K562 (cell line): Measurements from ENCODE around the gene MT1A. TPM values are rescaled to one million over a fixed set of nuclear protein-coding genes. Genes with fewer than 3 reads are reported as not detected.

Source experiments
- FOS ChIP-seq: IDR thresholded peaks from 3 replicates; pipeline ENCODE4 v1.6.1; 2011; ENCODE audit not compliant: insufficient read length; ENCODE audit errors: extremely low read depth
- GABPA ChIP-seq: fragments of 200-800 bp; sonication (Bioruptor generic); conservative IDR thresholded peaks from 2 replicates; pipeline ENCODE4 v1.6.1; 2016; ENCODE audit warnings: low read depth, missing genetic modification characterization, missing compliant biosample characterization
- GATAD2B ChIP-seq: fragments of 450-650 bp; IDR thresholded peaks from 2 replicates; pipeline ENCODE4 v1.6.1; 2017; ENCODE audit warnings: mild to moderate bottlenecking, borderline replicate concordance
- HDAC2 ChIP-seq: fragments of 450-650 bp; IDR thresholded peaks from 2 replicates; pipeline ENCODE4 v1.6.1; 2016; ENCODE audit warnings: mild to moderate bottlenecking
- HNRNPLL ChIP-seq: fragments of 200-400 bp; formaldehyde crosslinking; IDR thresholded peaks from 2 replicates; pipeline ENCODE4 v1.6.1; 2017; ENCODE audit warnings: low read length, low read depth, mild to moderate bottlenecking; ENCODE audit not compliant: poor library complexity, severe bottlenecking
- NRF1 ChIP-seq, 2 experiments: fragments of 450-650 bp; IDR thresholded peaks in 1 of 2; conservative IDR thresholded peaks in 1 of 2; 2 replicates each; pipeline ENCODE4 v1.6.1; 2014; ENCODE audit warnings: mild to moderate bottlenecking in 2 of 2
- NUFIP1 ChIP-seq: fragments of 450-650 bp; IDR thresholded peaks from 2 replicates; pipeline ENCODE4 v1.6.1; 2018; ENCODE audit not compliant: partially characterized antibody
- PCBP1 ChIP-seq: fragments of 200-400 bp; formaldehyde crosslinking; IDR thresholded peaks from 2 replicates; pipeline ENCODE4 v1.6.1; 2018; ENCODE audit warnings: mild to moderate bottlenecking, low read depth, low read length; ENCODE audit not compliant: poor library complexity, severe bottlenecking
- POLR3G ChIP-seq: IDR thresholded peaks from 2 replicates; pipeline ENCODE4 v1.6.1; 2011; ENCODE audit not compliant: insufficient read length, insufficient replicate concordance; ENCODE audit errors: extremely low read depth
- SAFB2 ChIP-seq: fragments of 200-400 bp; formaldehyde crosslinking; IDR thresholded peaks from 2 replicates; pipeline ENCODE4 v1.6.1; 2018; ENCODE audit warnings: borderline replicate concordance, low read length, low read depth, moderate library complexity; ENCODE audit not compliant: severe bottlenecking
- SMAD4 ChIP-seq: fragments of 250-450 bp; sonication (Bioruptor Pico); conservative IDR thresholded peaks from 2 replicates; pipeline ENCODE4 v1.8.0; 2021; ENCODE audit warnings: inconsistent platforms, mild to moderate bottlenecking, moderate library complexity
- SPI1 ChIP-seq: IDR thresholded peaks from 2 replicates; pipeline ENCODE4 v1.6.1; 2011; ENCODE audit warnings: low read depth, low read length, control low read depth, borderline replicate concordance
- STAT5A ChIP-seq: IDR thresholded peaks from 2 replicates; pipeline ENCODE4 v1.6.1; 2012; ENCODE audit warnings: low read length, inconsistent platforms, borderline replicate concordance
- TCF7 ChIP-seq: sonication (generic); IDR thresholded peaks from 2 replicates; pipeline ENCODE4 v1.6.1; 2016; ENCODE audit warnings: antibody characterized with exemption, borderline replicate concordance
- U2AF1 ChIP-seq: fragments of 200-400 bp; formaldehyde crosslinking; optimal IDR thresholded peaks from 2 replicates; pipeline ENCODE3; 2017; ENCODE audit warnings: mild to moderate bottlenecking, low read depth, low read length, moderate library complexity
- XRCC4 ChIP-seq: IDR thresholded peaks from one replicate; pipeline ENCODE4 v1.6.1; 2011; ENCODE audit not compliant: insufficient read depth, insufficient read length; ENCODE audit errors: extremely low read depth
- ZBTB9 ChIP-seq: fragments of 450-650 bp; formaldehyde crosslinking; IDR thresholded peaks from 2 replicates; pipeline ENCODE4 v1.4.0; 2020; ENCODE audit warnings: mild to moderate bottlenecking, moderate library complexity
- ZNF232 ChIP-seq: sonication (generic); formaldehyde crosslinking; IDR thresholded peaks from 2 replicates; pipeline ENCODE4 v1.8.0; 2022; ENCODE audit warnings: mild to moderate bottlenecking, missing genetic modification reagents
- ZNF347 ChIP-seq: fragments of 450-650 bp; formaldehyde crosslinking; IDR thresholded peaks from 2 replicates; pipeline ENCODE4 v1.4.0; 2020; ENCODE audit warnings: low read depth, mild to moderate bottlenecking, moderate library complexity
- ZNF57 ChIP-seq: fragments of 450-650 bp; formaldehyde crosslinking; IDR thresholded peaks from 2 replicates; pipeline ENCODE4 v1.4.0; 2020; ENCODE audit warnings: mild to moderate bottlenecking, moderate library complexity
- ZNF586 ChIP-seq: fragments of 450-650 bp; formaldehyde crosslinking; conservative IDR thresholded peaks from 2 replicates; pipeline ENCODE4 v1.4.0; 2020; ENCODE audit warnings: mild to moderate bottlenecking, moderate library complexity
- ZNF778 ChIP-seq: fragments of 450-650 bp; formaldehyde crosslinking; IDR thresholded peaks from 2 replicates; pipeline ENCODE4 v1.4.0; 2020; ENCODE audit warnings: mild to moderate bottlenecking, moderate library complexity
- polyA plus RNA-seq, 8 experiments: library from polyadenylated mRNA; depleted of rRNA in 4 of 8; stranded (reverse) in 5 of 8; unstranded in 3 of 8; fragments of >200 nt; fragmentation: Nextera tagmentation in 2 of 8; fragmentation: Illumina TruSeq in 1 of 8; extraction: Ambion mirVana in 2 of 8; extraction: Trizol in 1 of 8; gene quantifications; 2 replicates each; pipeline versions ENCODE4 v1.2.1 to v1.2.3, GENCODE V29; 2011 to 2014; ENCODE audit warnings: inconsistent platforms in 1 of 8, missing spikeins in 1 of 8
- total RNA-seq, 7 experiments: library from RNA; depleted of rRNA in 6 of 7; stranded (reverse); fragments of >200 nt in 6 of 7; fragmentation: Illumina TruSeq in 2 of 7; extraction: Trizol in 2 of 7; gene quantifications; 2 replicates each; pipeline versions ENCODE4 v1.2.1 to v1.2.3, GENCODE V29; 2011 to 2021; ENCODE audit warnings: low replicate concordance in 1 of 7
- TF ChIP-seq, protein P1 (sequence below): fragments of 450-650 bp; formaldehyde crosslinking; IDR thresholded peaks from 2 replicates; pipeline ENCODE4 v1.4.0; 2020; ENCODE audit warnings: mild to moderate bottlenecking, moderate library complexity
- TF ChIP-seq, protein P2 (sequence below): fragments of 450-650 bp; IDR thresholded peaks from 2 replicates; pipeline ENCODE4 v1.7.1; 2018; ENCODE audit warnings: mild to moderate bottlenecking, low read depth; ENCODE audit not compliant: partially characterized antibody

Gene MT1A
- total and polyA plus RNA-seq, 9 of the 15 experiments (the other 6 are each of a cell fraction or from before 2014, with no cell fraction given) = 0.23 TPM; not detected in 8

DNA sequence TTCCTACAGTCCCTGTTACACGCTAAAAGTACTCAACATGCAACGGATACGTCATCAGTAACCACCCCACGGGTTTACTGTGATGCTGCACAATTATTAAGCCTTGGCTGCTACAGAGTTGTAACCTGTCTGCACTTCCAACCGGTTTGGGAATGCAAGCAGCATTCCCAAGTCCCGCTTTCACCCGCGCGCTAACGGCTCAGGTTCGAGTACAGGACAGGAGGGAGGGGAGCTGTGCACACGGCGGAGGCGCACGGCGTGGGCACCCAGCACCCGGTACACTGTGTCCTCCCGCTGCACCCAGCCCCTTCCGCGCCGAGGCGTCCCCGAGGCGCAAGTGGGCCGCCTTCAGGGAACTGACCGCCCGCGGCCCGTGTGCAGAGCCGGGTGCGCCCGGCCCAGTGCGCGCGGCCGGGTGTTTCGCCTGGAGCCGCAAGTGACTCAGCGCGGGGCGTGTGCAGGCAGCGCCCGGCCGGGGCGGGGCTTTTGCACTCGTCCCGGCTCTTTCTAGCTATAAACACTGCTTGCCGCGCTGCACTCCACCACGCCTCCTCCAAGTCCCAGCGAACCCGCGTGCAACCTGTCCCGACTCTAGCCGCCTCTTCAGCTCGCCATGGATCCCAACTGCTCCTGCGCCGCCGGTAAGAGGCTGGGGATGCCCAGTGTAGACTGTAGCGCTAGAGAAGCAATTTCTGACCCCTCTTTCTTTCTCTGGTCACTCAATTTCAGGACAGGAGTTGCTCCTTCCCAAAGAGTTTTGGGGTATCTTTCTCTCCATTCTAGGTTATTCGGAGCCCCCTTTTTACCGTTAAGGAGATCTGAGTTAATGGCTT lies 30.2 kb upstream of the MT1A start, which contains the start of gene MT2A (continued):
- TF ChIP-seq ZBTB9 (CRISPR knock-in tag) (peak; percentile 59; the same call in 1 of the 2 replicates), ZNF232 (CRISPR knock-in tag) (no peak), HDAC2 (0 out of 2 replicates have a peak, but pooled peaks have one; percentile 11), SMAD4 (CRISPR knock-in tag) (peak; percentile 66), SAFB2 (no peak), HNRNPLL (peak; percentile 41), GABPA (tag) (no peak), XRCC4 (no peak), U2AF1 (peak; percentile 72), GATAD2B (peak; percentile 65), NRF1 (conservative IDR thresholded peaks at IDR 0.05 in 1 of 2, IDR thresholded peaks at IDR 0.05 in 1 of 2) (peak; percentile 87 to 88), ZNF586 (CRISPR knock-in tag) (no peak), SPI1 (no peak), ZNF57 (CRISPR knock-in tag) (no peak), STAT5A (no peak), NUFIP1 (no peak), TCF7 (no peak), POLR3G (no peak), ZNF347 (no peak), ZNF778 (CRISPR knock-in tag) (no peak), FOS (no peak), PCBP1 (no peak)
- TF ChIP-seq, protein P1, sequence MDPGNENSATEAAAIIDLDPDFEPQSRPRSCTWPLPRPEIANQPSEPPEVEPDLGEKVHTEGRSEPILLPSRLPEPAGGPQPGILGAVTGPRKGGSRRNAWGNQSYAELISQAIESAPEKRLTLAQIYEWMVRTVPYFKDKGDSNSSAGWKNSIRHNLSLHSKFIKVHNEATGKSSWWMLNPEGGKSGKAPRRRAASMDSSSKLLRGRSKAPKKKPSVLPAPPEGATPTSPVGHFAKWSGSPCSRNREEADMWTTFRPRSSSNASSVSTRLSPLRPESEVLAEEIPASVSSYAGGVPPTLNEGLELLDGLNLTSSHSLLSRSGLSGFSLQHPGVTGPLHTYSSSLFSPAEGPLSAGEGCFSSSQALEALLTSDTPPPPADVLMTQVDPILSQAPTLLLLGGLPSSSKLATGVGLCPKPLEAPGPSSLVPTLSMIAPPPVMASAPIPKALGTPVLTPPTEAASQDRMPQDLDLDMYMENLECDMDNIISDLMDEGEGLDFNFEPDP (CRISPR knock-in tag) = no peak
- TF ChIP-seq, protein P2, sequence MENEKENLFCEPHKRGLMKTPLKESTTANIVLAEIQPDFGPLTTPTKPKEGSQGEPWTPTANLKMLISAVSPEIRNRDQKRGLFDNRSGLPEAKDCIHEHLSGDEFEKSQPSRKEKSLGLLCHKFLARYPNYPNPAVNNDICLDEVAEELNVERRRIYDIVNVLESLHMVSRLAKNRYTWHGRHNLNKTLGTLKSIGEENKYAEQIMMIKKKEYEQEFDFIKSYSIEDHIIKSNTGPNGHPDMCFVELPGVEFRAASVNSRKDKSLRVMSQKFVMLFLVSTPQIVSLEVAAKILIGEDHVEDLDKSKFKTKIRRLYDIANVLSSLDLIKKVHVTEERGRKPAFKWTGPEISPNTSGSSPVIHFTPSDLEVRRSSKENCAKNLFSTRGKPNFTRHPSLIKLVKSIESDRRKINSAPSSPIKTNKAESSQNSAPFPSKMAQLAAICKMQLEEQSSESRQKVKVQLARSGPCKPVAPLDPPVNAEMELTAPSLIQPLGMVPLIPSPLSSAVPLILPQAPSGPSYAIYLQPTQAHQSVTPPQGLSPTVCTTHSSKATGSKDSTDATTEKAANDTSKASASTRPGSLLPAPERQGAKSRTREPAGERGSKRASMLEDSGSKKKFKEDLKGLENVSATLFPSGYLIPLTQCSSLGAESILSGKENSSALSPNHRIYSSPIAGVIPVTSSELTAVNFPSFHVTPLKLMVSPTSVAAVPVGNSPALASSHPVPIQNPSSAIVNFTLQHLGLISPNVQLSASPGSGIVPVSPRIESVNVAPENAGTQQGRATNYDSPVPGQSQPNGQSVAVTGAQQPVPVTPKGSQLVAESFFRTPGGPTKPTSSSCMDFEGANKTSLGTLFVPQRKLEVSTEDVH = no peak
